Renal cortex interstitium (tissue), 11 donors: ENCODE measurements around the gene SHC3. TPM values are rescaled to one million over a fixed set of nuclear protein-coding genes. Genes with fewer than 3 reads are reported as not detected.
A peak's percentile ranks its signal among the peaks of the same experiment; 100 is the strongest.

Experiments
- DNase-seq, 11 donors: peaks; one replicate each; pipeline ENCODE4 v3.0.0-alpha.2; 2013; ENCODE audit warnings: low read depth in 9 of 11, low spot score in 4 of 11; ENCODE audit errors: extremely low read depth in 1 of 11
- polyA plus RNA-seq, 3 donors: library from polyadenylated mRNA; unstranded; fragments of 120-200 nt; gene quantifications; one replicate each; pipeline ENCODE4 v1.2.1, GENCODE V29; 2013; ENCODE audit not compliant: insufficient read length in 3 of 3

SHC3 gene
- polyA plus RNA-seq, 3 donors, result 2.4 to 3.4 (median 2.7) TPM

GRCh38 chr9:89191004-89191403 lies 12.4 kb upstream of the SHC3 start:
- no peak for DNase-seq

GRCh38 chr9:89189215-89189614 lies 10.6 kb upstream of the SHC3 start:
- DNase-seq, result no peak

GRCh38 chr9:89187950-89188349 lies 9.3 kb upstream of the SHC3 start:
- no peak for DNase-seq

- DNase-seq, result no peak
Observed at GRCh38 chr9:89187541-89187940, 8.9 kb upstream of the SHC3 start.

- no peak for DNase-seq
Observed at GRCh38 chr9:89186960-89187359, 8.3 kb upstream of the SHC3 start.

- peak in 1 of 11 donors; percentile 44 for DNase-seq
Observed at GRCh38 chr9:89185980-89186379, 7.4 kb upstream of the SHC3 start.

- DNase-seq, result no peak
Observed at GRCh38 chr9:89183146-89183545, 4.5 kb upstream of the SHC3 start.

- DNase-seq, result no peak
Observed at GRCh38 chr9:89182369-89182768, 3.8 kb upstream of the SHC3 start.

GRCh38 chr9:89179895-89180734 lies 1.5 kb upstream of the SHC3 start:
- peak; percentile 70 to 91 (median 84) for DNase-seq

GRCh38 chr9:89179540-89179894 lies 899 bp upstream of the SHC3 start:
- DNase-seq, result peak in 2 of 11 donors; percentile 25 to 51

- DNase-seq, result no peak
Observed at GRCh38 chr9:89178830-89179539, 367 bp upstream of the SHC3 start.

- no peak for DNase-seq
Observed at GRCh38 chr9:89177012-89177943, 1.3 kb downstream of the SHC3 start.

GRCh38 chr9:89175828-89176261 lies 2.8 kb downstream of the SHC3 start:
- no peak for DNase-seq

GRCh38 chr9:89174291-89174690 lies 4.3 kb downstream of the SHC3 start:
- DNase-seq, result no peak

- no peak for DNase-seq
Observed at GRCh38 chr9:89173072-89173471, 5.5 kb downstream of the SHC3 start.

- DNase-seq, result no peak
Observed at GRCh38 chr9:89172398-89172797, 6.2 kb downstream of the SHC3 start.

- DNase-seq, result no peak
Observed at GRCh38 chr9:89171693-89172092, 6.9 kb downstream of the SHC3 start.

GRCh38 chr9:89171231-89171630 lies 7.4 kb downstream of the SHC3 start:
- DNase-seq, result no peak
